T-helper 17 cell (primary cell): ENCODE measurements around the gene CHD6. TPM values are rescaled to one million over a fixed set of nuclear protein-coding genes. Genes with fewer than 3 reads are reported as not detected.

Experiments
- ATAC-seq: fragments of 150-1000 bp; cut with Tn5 transposase; 2 replicates; pipeline ENCODE4 v1.10.0; 2021; ENCODE audit warnings: mild to moderate bottlenecking, moderate library complexity
- DNase-seq, 3 donors: peaks; one replicate each; pipeline versions ENCODE4 v3.0.0 to v3.0.0-alpha.2; 2020 to 2021
- H3K9me3 ChIP-seq: one replicate; pipeline ENCODE4 v1.7.0; 2013; ENCODE audit warnings: low read length, mild to moderate bottlenecking; ENCODE audit not compliant: control insufficient read depth, poor library complexity, severe bottlenecking
- H3K27ac Mint-ChIP-seq: one replicate; pipeline ENCODE4 v1.8.0; 2022; ENCODE audit warnings: mild to moderate bottlenecking, moderate library complexity, mixed read lengths
- H3K27me3 Mint-ChIP-seq: one replicate; pipeline ENCODE4 v1.8.0; 2022; ENCODE audit warnings: mixed read lengths
- H3K36me3 Mint-ChIP-seq: one replicate; pipeline ENCODE4 v1.8.0; 2022; ENCODE audit warnings: low read depth, mixed read lengths
- H3K4me1 Mint-ChIP-seq: one replicate; pipeline ENCODE4 v1.8.0; 2022; ENCODE audit warnings: mild to moderate bottlenecking, mixed read lengths
- H3K4me3 Mint-ChIP-seq: one replicate; pipeline ENCODE4 v1.8.0; 2022; ENCODE audit warnings: mild to moderate bottlenecking, moderate library complexity, mixed read lengths
- total RNA-seq, 4 donors: library from RNA in 2 of 4; stranded (reverse) in 2 of 4; gene quantifications; one replicate each; pipeline ENCODE4 v1.2.3 and lab custom pipeline; 2022 to 2026

The CHD6 gene
- total RNA-seq, 2 donors from 2014 or later = 83.3 to 87.0 TPM

DNA sequence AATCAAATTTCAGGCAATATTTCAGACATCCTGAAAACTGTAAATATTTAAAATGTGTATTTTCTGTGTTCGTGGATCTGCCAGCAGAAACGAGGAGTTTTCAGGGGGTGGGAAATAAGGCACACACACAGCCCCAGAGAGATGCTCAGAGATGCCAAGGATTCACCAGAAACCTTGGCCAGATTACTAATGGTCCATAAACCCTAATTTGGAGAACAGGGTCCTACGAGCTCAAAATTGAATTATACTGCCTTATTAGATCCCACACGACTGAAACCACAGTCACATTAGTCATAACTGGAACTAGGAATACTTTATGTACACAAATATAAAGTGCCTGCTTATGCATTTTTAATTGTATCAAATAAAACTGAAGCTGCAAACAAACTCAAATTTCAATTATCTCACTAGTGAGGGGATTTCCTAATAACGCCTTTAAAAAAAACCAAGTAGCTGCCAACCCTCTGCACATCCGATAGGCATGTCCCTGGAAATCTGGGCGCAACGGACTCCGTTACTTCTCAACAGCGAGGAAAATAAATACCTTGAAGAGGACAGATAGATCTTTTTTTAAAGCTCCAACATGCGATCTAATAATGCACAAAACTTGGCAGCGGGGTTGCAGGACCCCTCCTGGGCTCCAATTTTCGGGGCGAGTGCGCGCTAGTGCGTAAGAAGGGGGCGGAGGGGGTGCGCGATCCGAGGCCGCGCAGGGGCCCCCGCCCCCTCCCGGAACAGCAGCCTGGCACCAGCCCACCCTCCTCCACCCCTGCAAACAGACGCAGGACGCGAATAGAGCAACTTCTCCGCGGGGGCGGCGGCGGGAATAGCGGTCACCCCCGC, 897 bp downstream of the CHD6 start:
- Mint-ChIP-seq H3K36me3 (no peaks in the 10 kb centered on the region), H3K27ac (peak overlapping the region; percentile 74), H3K4me1 (peaks cover 32% of the 10 kb centered on the region), H3K27me3 (no peaks in the 10 kb centered on the region), H3K4me3 (peak overlapping the region; percentile 93)
- ATAC-seq (peak; percentile 10), DNase-seq (peak; percentile 31 to 51 (median 41))
- H3K9me3 ChIP-seq = no peaks in the 10 kb centered on the region

DNA sequence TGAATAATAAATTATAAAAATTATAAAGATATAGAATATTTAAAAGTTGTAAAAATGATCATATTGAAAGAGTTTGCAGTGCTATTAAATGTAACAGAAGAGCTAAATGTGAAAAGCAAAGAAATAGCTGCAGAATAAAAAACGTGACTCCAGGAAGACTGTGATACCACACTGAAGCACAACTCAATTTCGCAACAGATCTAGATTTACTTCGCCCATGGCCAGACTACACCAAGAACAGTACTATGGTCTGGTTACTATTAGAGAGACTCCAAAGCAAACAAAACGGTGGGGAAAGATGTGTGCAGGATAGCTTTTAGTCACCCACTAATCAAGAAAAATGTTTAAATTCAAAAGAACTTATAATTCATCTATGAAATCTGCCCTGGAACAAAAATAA, 1.9 kb downstream of the CHD6 start:
- Mint-ChIP-seq H3K4me1 (peaks cover 37% of the 10 kb centered on the region), H3K27ac (peak overlapping the region; percentile 74), H3K27me3 (no peaks in the 10 kb centered on the region), H3K4me3 (peak overlapping the region; percentile 93), H3K36me3 (no peaks in the 10 kb centered on the region)
- ATAC-seq = no peak
- no peak for DNase-seq
- no peaks in the 10 kb centered on the region for H3K9me3 ChIP-seq

DNA sequence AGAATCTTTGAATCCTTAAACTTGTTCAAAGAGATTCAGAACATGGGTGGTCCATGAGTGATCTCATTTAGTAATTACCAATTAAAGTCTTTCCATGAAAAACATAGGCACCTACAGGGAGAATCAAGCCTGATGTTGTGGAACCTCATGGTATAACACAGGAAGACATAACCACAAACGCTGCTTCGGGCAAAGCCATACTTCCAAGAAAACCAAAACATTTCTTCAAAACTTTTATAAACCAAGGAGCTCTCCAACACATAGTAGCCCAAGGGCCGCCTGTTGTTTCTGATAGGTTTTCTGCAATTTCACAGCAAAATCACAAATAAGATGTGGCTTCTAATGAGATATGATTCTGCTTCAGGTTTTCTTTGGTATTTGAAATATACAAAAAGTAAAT, 2.5 kb downstream of the CHD6 start:
- Mint-ChIP-seq H3K27me3 (no peaks in the 10 kb centered on the region), H3K36me3 (no peaks in the 10 kb centered on the region), H3K4me3 (peak overlapping the region; percentile 93), H3K27ac (peak overlapping the region; percentile 74), H3K4me1 (peaks cover 37% of the 10 kb centered on the region)
- DNase-seq (no peak), ATAC-seq (no peak)
- no peaks in the 10 kb centered on the region for H3K9me3 ChIP-seq

DNA sequence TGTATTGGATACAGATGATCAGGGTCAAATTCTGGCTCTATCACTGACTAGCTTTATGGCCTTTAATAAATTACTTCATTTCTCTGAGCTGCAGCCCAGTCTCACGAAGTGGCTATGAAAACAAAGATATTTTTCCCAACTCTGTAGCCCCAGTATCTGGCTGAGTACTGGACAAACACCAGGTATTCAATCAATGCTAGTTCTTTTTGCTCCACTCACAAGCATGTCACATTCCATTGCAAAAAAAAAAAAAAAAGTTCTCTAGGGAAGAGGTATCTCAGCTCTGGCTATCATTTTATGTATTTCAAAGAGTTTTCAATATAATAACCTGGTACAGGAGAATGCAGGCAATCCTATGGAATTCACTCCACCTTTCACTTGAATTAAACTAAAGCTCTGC, 3.1 kb downstream of the CHD6 start:
- ATAC-seq (no peak), DNase-seq (no peak)
- H3K36me3 Mint-ChIP-seq = no peaks in the 10 kb centered on the region
- no peaks in the 10 kb centered on the region for H3K27me3 Mint-ChIP-seq
- peak overlapping the region; percentile 93 for H3K4me3 Mint-ChIP-seq
- H3K4me1 Mint-ChIP-seq = peaks cover 37% of the 10 kb centered on the region
- H3K27ac Mint-ChIP-seq = peak overlapping the region; percentile 74
- H3K9me3 ChIP-seq = no peaks in the 10 kb centered on the region

DNA sequence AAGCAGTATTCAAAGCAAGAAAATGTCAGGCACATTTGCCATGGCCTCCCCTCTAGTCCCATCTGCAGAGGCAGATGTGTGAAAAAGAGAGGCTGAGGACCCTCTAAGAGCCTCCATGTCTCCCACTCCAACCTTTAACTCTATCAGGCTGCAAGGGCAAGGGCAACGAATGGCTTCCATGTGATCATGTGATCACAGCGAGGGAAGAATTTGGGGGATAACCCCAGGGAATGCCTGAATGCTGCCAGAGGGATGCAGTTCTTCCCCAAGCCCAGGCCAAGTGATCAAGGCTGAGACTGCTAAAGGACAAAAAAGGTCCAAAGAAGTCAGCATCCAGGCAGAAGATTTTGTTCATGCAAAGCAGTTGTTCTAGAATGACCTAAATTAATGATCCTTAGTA, 4.9 kb downstream of the CHD6 start:
- no peaks in the 10 kb centered on the region for H3K9me3 ChIP-seq
- DNase-seq (no peak), ATAC-seq (no peak)
- H3K27ac Mint-ChIP-seq = no peak overlapping the region
- H3K36me3 Mint-ChIP-seq = no peaks in the 10 kb centered on the region
- no peak overlapping the region for H3K4me3 Mint-ChIP-seq
- no peaks in the 10 kb centered on the region for H3K27me3 Mint-ChIP-seq
- H3K4me1 Mint-ChIP-seq = peaks cover 40% of the 10 kb centered on the region

DNA sequence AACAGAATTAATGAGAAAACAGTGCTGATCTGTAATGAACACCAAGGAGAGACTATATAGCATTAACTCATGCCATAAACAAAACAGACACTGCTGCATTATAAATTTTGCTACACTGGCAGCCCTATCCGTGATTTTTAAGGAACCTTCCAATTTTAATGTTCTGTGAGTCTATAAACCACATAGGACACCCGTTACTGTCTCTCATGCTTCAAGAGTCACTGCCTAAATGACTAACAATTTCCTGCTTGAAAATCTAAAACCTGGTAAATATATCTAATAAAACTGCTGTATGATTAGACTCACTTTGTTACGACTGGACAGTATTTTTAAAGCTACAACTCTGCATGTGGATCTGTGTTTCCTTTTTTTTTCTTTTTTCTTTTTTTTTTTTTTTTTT, 8.7 kb downstream of the CHD6 start:
- Mint-ChIP-seq H3K27me3 (no peaks in the 10 kb centered on the region), H3K4me1 (peaks cover 40% of the 10 kb centered on the region), H3K27ac (peak overlapping the region; percentile 49), H3K36me3 (no peaks in the 10 kb centered on the region), H3K4me3 (peak overlapping the region; percentile 53)
- ATAC-seq (no peak), DNase-seq (no peak)
- H3K9me3 ChIP-seq = no peaks in the 10 kb centered on the region

DNA sequence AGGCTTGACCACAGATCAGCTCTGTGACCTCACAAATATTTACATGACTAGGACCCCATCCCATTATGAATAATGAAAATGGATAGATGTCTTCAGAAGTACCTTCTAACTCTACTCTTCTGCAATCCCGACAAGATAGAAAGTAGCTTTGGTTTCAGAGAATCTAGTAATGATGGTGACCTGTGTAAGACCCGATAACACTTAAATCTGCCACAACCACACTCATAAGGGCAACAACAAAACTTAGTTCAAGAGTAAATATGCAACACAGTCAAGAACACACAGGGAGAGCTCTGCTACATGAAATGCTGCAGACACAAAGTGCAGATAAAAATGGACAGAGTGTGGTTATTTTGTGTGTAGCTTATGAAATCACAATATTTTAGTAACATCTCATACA, 9.6 kb downstream of the CHD6 start:
- ATAC-seq (no peak), DNase-seq (no peak)
- no peaks in the 10 kb centered on the region for H3K36me3 Mint-ChIP-seq
- peak overlapping the region; percentile 53 for H3K4me3 Mint-ChIP-seq
- no peaks in the 10 kb centered on the region for H3K27me3 Mint-ChIP-seq
- peaks cover 40% of the 10 kb centered on the region for H3K4me1 Mint-ChIP-seq
- H3K9me3 ChIP-seq = no peaks in the 10 kb centered on the region
- H3K27ac Mint-ChIP-seq = no peak overlapping the region

DNA sequence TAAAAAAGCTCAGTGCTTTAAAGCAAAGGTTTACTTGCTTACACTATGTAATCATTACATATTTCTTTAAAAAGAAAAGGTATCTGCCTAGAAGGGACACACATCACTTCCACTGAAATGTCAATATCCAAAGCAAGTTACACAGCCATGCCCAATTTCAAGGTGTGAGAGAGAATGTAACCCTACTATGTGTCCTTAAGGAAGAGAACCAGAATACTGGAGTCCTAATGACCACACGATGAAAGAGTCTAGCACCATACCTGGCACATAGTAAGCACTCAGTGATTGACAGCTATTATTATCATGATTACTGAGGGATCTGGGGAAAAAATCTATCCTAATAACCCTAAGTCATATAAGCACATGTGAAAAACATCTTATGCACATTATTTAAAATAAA, 10.4 kb downstream of the CHD6 start:
- DNase-seq (no peak), ATAC-seq (no peak)
- Mint-ChIP-seq H3K27ac (no peak overlapping the region), H3K4me3 (no peak overlapping the region), H3K36me3 (no peaks in the 10 kb centered on the region), H3K27me3 (no peaks in the 10 kb centered on the region), H3K4me1 (peaks cover 37% of the 10 kb centered on the region)
- H3K9me3 ChIP-seq = no peaks in the 10 kb centered on the region

DNA sequence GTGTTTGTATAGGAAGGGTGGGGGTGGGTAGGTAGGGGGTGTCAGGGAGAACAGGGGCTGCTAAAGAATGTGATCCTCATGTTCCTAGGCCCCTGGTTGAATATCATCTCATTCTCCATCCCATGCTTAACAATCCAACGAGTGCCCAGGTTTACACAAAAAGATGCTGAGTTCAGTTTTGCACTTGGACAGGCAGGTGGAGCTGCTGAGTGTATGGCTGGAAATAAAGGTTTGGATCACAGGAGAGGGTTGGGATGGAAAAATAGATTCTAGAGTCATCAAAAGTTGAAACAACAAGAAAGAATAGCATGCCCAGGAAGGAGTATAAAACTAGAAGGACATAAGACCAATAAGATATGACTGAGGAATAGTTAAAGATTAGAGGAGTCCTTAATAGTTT, 14.2 kb downstream of the CHD6 start:
- no peaks in the 10 kb centered on the region for H3K27me3 Mint-ChIP-seq
- H3K36me3 Mint-ChIP-seq = no peaks in the 10 kb centered on the region
- peaks cover 25% of the 10 kb centered on the region for H3K4me1 Mint-ChIP-seq
- no peak for DNase-seq
- H3K4me3 Mint-ChIP-seq = no peak overlapping the region
- ATAC-seq = no peak
- H3K27ac Mint-ChIP-seq = no peak overlapping the region
- H3K9me3 ChIP-seq = peaks cover 13% of the 10 kb centered on the region

DNA sequence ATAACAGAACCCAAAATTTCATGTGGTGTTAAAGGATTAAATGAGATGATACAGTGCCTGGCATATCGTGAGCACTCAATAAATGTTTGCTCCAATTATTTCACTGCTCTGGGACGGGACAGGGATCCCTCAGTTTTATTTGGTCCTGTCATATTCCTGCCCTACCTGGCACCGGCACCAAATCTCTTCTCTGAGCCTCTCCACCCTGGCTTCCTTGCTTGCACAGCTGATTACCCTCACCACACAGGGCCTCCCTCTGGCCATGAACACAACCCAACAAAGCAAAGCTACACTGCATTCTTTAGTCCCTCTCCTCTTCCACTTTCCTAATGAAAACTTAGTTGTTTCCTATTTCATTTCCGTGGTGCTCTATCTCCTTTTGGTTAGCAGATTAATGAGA, 16.4 kb downstream of the CHD6 start:
- ATAC-seq = no peak
- H3K9me3 ChIP-seq = peaks cover 13% of the 10 kb centered on the region
- no peak overlapping the region for H3K27ac Mint-ChIP-seq
- no peaks in the 10 kb centered on the region for H3K27me3 Mint-ChIP-seq
- H3K36me3 Mint-ChIP-seq = no peaks in the 10 kb centered on the region
- DNase-seq = no peak
- H3K4me1 Mint-ChIP-seq = peaks cover 7% of the 10 kb centered on the region
- no peak overlapping the region for H3K4me3 Mint-ChIP-seq

DNA sequence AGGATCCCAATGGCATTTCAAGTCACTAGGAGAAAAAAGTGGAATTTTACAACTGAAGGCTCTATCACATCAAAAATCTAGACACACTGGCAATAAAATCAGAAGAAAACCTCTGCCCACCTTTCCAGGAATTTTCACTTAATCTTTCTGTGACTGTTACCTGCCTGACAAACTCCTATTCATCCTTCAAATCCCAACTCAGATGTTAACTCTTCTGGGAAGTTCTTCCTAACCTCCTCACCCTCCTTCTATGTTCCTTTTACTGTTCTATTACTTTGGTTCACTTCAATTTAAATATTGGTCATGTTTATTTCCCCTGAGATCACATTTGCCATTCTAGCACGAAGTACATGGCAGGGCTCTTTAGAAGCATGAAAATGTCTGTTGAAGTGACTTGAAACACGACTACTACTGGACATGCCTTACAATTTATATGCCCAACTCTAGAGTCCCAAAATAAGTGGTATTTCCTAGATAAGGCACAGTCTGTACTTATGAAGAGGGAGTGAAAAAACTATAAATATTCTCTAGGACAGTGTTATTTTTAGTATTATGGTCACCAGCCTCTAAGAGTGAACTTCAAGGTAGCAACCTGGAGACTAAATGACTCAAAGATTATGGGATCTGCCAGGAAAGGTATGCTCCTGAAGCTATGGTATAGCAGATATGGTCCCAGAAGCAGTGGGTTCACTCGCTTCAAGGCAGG, 17.1 kb downstream of the CHD6 start:
- no peak for DNase-seq
- peaks cover 13% of the 10 kb centered on the region for H3K9me3 ChIP-seq
- ATAC-seq = no peak
- Mint-ChIP-seq H3K27ac (no peak overlapping the region), H3K4me1 (peaks cover 6% of the 10 kb centered on the region), H3K27me3 (no peaks in the 10 kb centered on the region), H3K36me3 (no peaks in the 10 kb centered on the region), H3K4me3 (no peak overlapping the region)

DNA sequence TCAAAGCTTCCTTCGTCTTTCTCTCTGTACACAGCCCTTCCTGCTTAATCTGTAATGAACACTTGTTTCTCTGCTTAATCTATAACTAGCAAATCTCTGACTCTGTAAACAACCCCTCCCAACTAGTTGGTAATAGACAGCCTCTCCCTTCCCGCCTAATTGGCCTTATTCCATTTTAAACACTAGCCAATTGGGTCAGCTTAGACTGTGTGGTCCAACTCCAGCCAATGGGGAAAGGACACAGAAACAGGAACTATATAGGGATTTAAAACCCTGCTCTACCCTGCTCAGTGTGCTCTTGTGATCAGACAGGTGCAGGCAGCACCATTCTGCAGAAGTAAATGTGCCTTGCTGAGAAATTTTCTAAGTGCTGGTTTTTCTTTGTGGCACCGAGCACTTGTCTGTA, 18.5 kb downstream of the CHD6 start:
- no peaks in the 10 kb centered on the region for H3K27me3 Mint-ChIP-seq

DNA sequence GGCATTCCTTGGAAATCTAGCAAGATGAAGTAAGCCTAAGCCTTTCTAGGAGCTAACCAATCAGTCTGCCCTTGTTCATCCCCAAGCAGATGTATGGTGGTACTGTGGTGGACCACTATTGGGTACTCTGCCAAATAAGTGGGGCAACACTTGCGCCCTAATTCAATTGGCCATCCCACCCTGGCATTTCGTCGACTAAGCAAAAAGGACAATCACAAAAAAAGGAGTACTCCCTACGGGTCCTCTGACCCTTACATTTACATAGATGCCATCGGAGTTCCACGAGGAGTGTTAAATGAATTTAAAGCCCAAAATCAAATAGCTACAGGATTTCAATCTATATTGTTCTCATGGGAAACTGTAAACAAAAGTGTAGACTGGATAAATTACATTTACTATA, 19.5 kb downstream of the CHD6 start:
- H3K27me3 Mint-ChIP-seq = no peaks in the 10 kb centered on the region
- ATAC-seq = no peak
- no peaks in the 10 kb centered on the region for H3K4me1 Mint-ChIP-seq
- H3K36me3 Mint-ChIP-seq = no peaks in the 10 kb centered on the region
- no peak overlapping the region for H3K27ac Mint-ChIP-seq
- DNase-seq = no peak
- peaks cover 13% of the 10 kb centered on the region for H3K9me3 ChIP-seq
- H3K4me3 Mint-ChIP-seq = no peak overlapping the region

More for the DNA sequence above, 18.5 kb downstream of the CHD6 start:
- DNase-seq (no peak), ATAC-seq (no peak)
- peaks cover 13% of the 10 kb centered on the region for H3K9me3 ChIP-seq
- H3K36me3 Mint-ChIP-seq = no peaks in the 10 kb centered on the region
- H3K27ac Mint-ChIP-seq = no peak overlapping the region
- H3K4me1 Mint-ChIP-seq = no peaks in the 10 kb centered on the region
- no peak overlapping the region for H3K4me3 Mint-ChIP-seq
